ENCODE measurements around the gene EDN2. TPM values are rescaled to one million over a fixed set of nuclear protein-coding genes. Genes with fewer than 3 reads are reported as not detected.

EDN2 gene
- total RNA-seq, 2 experiments from 2014 or later = not detected

- H3K36me3 Mint-ChIP-seq = no peaks in the 10 kb centered on the region
- no peaks in the 10 kb centered on the region for H3K4me1 Mint-ChIP-seq
- H3K27ac Mint-ChIP-seq = no peak overlapping the region
- no peaks in the 10 kb centered on the region for H3K27me3 Mint-ChIP-seq
- no peak for DNase-seq
- H3K4me3 Mint-ChIP-seq = no peak overlapping the region
- no peaks in the 10 kb centered on the region for H3K9me3 Mint-ChIP-seq
Measured at GRCh38 chr1:41474490-41475271, 9.8 kb downstream of the EDN2 start.

- no peaks in the 10 kb centered on the region for H3K36me3 Mint-ChIP-seq
- DNase-seq = no peak
- no peaks in the 10 kb centered on the region for H3K27me3 Mint-ChIP-seq
- no peak overlapping the region for H3K4me3 Mint-ChIP-seq
- no peaks in the 10 kb centered on the region for H3K9me3 Mint-ChIP-seq
- no peaks in the 10 kb centered on the region for H3K4me1 Mint-ChIP-seq
- no peak overlapping the region for H3K27ac Mint-ChIP-seq
Measured at GRCh38 chr1:41473738-41474362, 10.6 kb downstream of the EDN2 start.

- Mint-ChIP-seq H3K36me3 (no peaks in the 10 kb centered on the region), H3K9me3 (no peaks in the 10 kb centered on the region), H3K4me1 (no peaks in the 10 kb centered on the region)
Measured at GRCh38 chr1:41471658-41472057, 12.8 kb downstream of the EDN2 start.

GRCh38 chr1:41469706-41470105, 14.8 kb downstream of the EDN2 start:
- Mint-ChIP-seq H3K9me3 (no peaks in the 10 kb centered on the region), H3K4me3 (no peak overlapping the region), H3K27ac (no peak overlapping the region), H3K27me3 (no peaks in the 10 kb centered on the region), H3K36me3 (no peaks in the 10 kb centered on the region), H3K4me1 (no peaks in the 10 kb centered on the region)
- no peak for DNase-seq

More at GRCh38 chr1:41471658-41472057, 12.8 kb downstream of the EDN2 start:
- Mint-ChIP-seq H3K27ac (no peak overlapping the region), H3K4me3 (no peak overlapping the region), H3K27me3 (no peaks in the 10 kb centered on the region)
- DNase-seq = no peak

- no peaks in the 10 kb centered on the region for H3K27me3 Mint-ChIP-seq
- H3K36me3 Mint-ChIP-seq = no peaks in the 10 kb centered on the region
- DNase-seq = no peak
- H3K9me3 Mint-ChIP-seq = no peaks in the 10 kb centered on the region
- H3K4me3 Mint-ChIP-seq = no peak overlapping the region
- H3K4me1 Mint-ChIP-seq = no peaks in the 10 kb centered on the region
- H3K27ac Mint-ChIP-seq = no peak overlapping the region
Measured at GRCh38 chr1:41468122-41468762, 16.2 kb downstream of the EDN2 start.

GRCh38 chr1:41467673-41468072, 16.8 kb downstream of the EDN2 start:
- no peaks in the 10 kb centered on the region for H3K4me1 Mint-ChIP-seq
- no peaks in the 10 kb centered on the region for H3K36me3 Mint-ChIP-seq
- H3K27me3 Mint-ChIP-seq = no peaks in the 10 kb centered on the region
- no peak overlapping the region for H3K27ac Mint-ChIP-seq
- no peak overlapping the region for H3K4me3 Mint-ChIP-seq
- no peak for DNase-seq
- no peaks in the 10 kb centered on the region for H3K9me3 Mint-ChIP-seq

- Mint-ChIP-seq H3K36me3 (no peaks in the 10 kb centered on the region), H3K27ac (no peak overlapping the region), H3K27me3 (no peaks in the 10 kb centered on the region), H3K9me3 (no peaks in the 10 kb centered on the region), H3K4me1 (no peaks in the 10 kb centered on the region), H3K4me3 (no peak overlapping the region)
- DNase-seq = no peak
Measured at GRCh38 chr1:41466146-41466545, 18.3 kb downstream of the EDN2 start.

- Mint-ChIP-seq H3K9me3 (no peaks in the 10 kb centered on the region), H3K27ac (no peak overlapping the region), H3K36me3 (no peaks in the 10 kb centered on the region), H3K27me3 (no peaks in the 10 kb centered on the region), H3K4me1 (no peaks in the 10 kb centered on the region), H3K4me3 (no peak overlapping the region)
- DNase-seq = no peak
Measured at GRCh38 chr1:41465741-41466140, 18.7 kb downstream of the EDN2 start.

GRCh38 chr1:41464885-41465284, 19.6 kb downstream of the EDN2 start:
- Mint-ChIP-seq H3K36me3 (no peaks in the 10 kb centered on the region), H3K27ac (no peak overlapping the region), H3K4me1 (no peaks in the 10 kb centered on the region), H3K27me3 (no peaks in the 10 kb centered on the region), H3K4me3 (no peak overlapping the region), H3K9me3 (no peaks in the 10 kb centered on the region)
- no peak for DNase-seq

- H3K36me3 Mint-ChIP-seq = no peaks in the 10 kb centered on the region
- H3K9me3 Mint-ChIP-seq = no peaks in the 10 kb centered on the region
- H3K27me3 Mint-ChIP-seq = no peaks in the 10 kb centered on the region
- no peaks in the 10 kb centered on the region for H3K4me1 Mint-ChIP-seq
- DNase-seq = no peak
- H3K27ac Mint-ChIP-seq = no peak overlapping the region
- no peak overlapping the region for H3K4me3 Mint-ChIP-seq
Measured at GRCh38 chr1:41463516-41463915, 21.0 kb downstream of the EDN2 start.

- Mint-ChIP-seq H3K27ac (no peak overlapping the region), H3K27me3 (no peaks in the 10 kb centered on the region), H3K4me1 (no peaks in the 10 kb centered on the region), H3K36me3 (no peaks in the 10 kb centered on the region), H3K4me3 (no peak overlapping the region), H3K9me3 (no peaks in the 10 kb centered on the region)
- no peak for DNase-seq
Measured at GRCh38 chr1:41462680-41463004, 21.8 kb downstream of the EDN2 start.

GRCh38 chr1:41461790-41462679, 22.4 kb downstream of the EDN2 start:
- H3K4me1 Mint-ChIP-seq = no peaks in the 10 kb centered on the region
- no peaks in the 10 kb centered on the region for H3K27me3 Mint-ChIP-seq
- no peaks in the 10 kb centered on the region for H3K9me3 Mint-ChIP-seq
- DNase-seq = no peak
- no peak overlapping the region for H3K27ac Mint-ChIP-seq
- H3K4me3 Mint-ChIP-seq = no peak overlapping the region
- no peaks in the 10 kb centered on the region for H3K36me3 Mint-ChIP-seq

- Mint-ChIP-seq H3K27me3 (no peaks in the 10 kb centered on the region), H3K4me3 (no peak overlapping the region), H3K27ac (no peak overlapping the region), H3K9me3 (no peaks in the 10 kb centered on the region), H3K36me3 (no peaks in the 10 kb centered on the region), H3K4me1 (no peaks in the 10 kb centered on the region)
- no peak for DNase-seq
Measured at GRCh38 chr1:41456847-41457540, 27.5 kb downstream of the EDN2 start.

- no peak for DNase-seq
- Mint-ChIP-seq H3K36me3 (no peaks in the 10 kb centered on the region), H3K9me3 (no peaks in the 10 kb centered on the region), H3K27me3 (no peaks in the 10 kb centered on the region), H3K4me3 (no peak overlapping the region), H3K4me1 (no peaks in the 10 kb centered on the region), H3K27ac (no peak overlapping the region)
Measured at GRCh38 chr1:41455479-41456332, 28.8 kb downstream of the EDN2 start.

Measured in activated naive CD8-positive, alpha-beta T cell treated with anti-CD3 and anti-CD28 coated beads for 36 hours (primary cell).